IMR-90 (cell line): ENCODE data around the gene GRM8. TPM values are rescaled to one million over a fixed set of nuclear protein-coding genes. Genes with fewer than 3 reads are reported as not detected.

ENCODE experiments used
- ATAC-seq: fragments of 200-7000 bp; cut with Tn5 transposase; 2 replicates; pipeline ENCODE4 v1.9.1; 2020; ENCODE audit warnings: low read depth, mild to moderate bottlenecking, moderate library complexity
- BruUV-seq: library from RNA; stranded (reverse); fragments of 400-500 nt; replicated peaks from 2 replicates; lab custom pipeline; 2021; lab: Mats Ljungman, UMichigan
- CTCF ChIA-PET: fragments of 300-600 bp; formaldehyde crosslinking; extraction: SDS; loops from one replicate; lab custom pipeline; 2021; ENCODE audit warnings: antibody characterized with exemption; lab: Yijun Ruan, JAX
- POLR2A ChIA-PET: fragments of 300-600 bp; sonication (Branson Sonifier 250); formaldehyde crosslinking; loops from one replicate; lab custom pipeline; 2022; ENCODE audit warnings: antibody characterized with exemption; ENCODE audit not compliant: unreplicated experiment; lab: Charles Lee
- DNase-seq: peaks from one replicate; pipeline ENCODE4 v3.0.0; 2013
- H2AFZ ChIP-seq: replicated peaks from 2 replicates; pipeline ENCODE3; 2013; ENCODE audit warnings: low read length, mild to moderate bottlenecking; ENCODE audit not compliant: poor library complexity
- H2AK5ac ChIP-seq: 2 replicates; pipeline ENCODE4 v1.6.1; 2013; ENCODE audit warnings: low read depth, low read length, inconsistent platforms
- H2AK9ac ChIP-seq: replicated peaks from 2 replicates; pipeline ENCODE3; 2013; ENCODE audit warnings: mild to moderate bottlenecking, low read depth, low read length, moderate library complexity; ENCODE audit not compliant: poor library complexity
- H2BK120ac ChIP-seq: 2 replicates; pipeline ENCODE4 v1.6.1; 2013; ENCODE audit warnings: low read depth, low read length, inconsistent platforms
- H2BK15ac ChIP-seq: 3 replicates; pipeline ENCODE4 v1.6.1; 2013; ENCODE audit warnings: low read depth, low read length, inconsistent platforms
- H2BK20ac ChIP-seq: 2 replicates; pipeline ENCODE4 v1.6.1; 2013; ENCODE audit warnings: low read depth, mild to moderate bottlenecking, inconsistent platforms, low read length, moderate library complexity
- H2BK5ac ChIP-seq: 2 replicates; pipeline ENCODE4 v1.6.1; 2013; ENCODE audit warnings: mild to moderate bottlenecking, low read depth, low read length, inconsistent platforms; ENCODE audit not compliant: poor library complexity, severe bottlenecking
- H3K14ac ChIP-seq: replicated peaks from 2 replicates; pipeline ENCODE4 v1.6.1; 2013; ENCODE audit warnings: low read depth, low read length, inconsistent platforms
- H3K18ac ChIP-seq: 2 replicates; pipeline ENCODE4 v1.6.1; 2013; ENCODE audit warnings: low read depth, low read length, control low read depth
- H3K23ac ChIP-seq: 2 replicates; pipeline ENCODE4 v1.6.1; 2013; ENCODE audit warnings: low read depth, low read length, inconsistent platforms
- H3K27ac ChIP-seq: 2 replicates; pipeline ENCODE4 v1.5.1; 2013; ENCODE audit warnings: mild to moderate bottlenecking, control low read depth, low read length; ENCODE audit not compliant: insufficient read depth
- H3K27me3 ChIP-seq: 2 replicates; pipeline ENCODE4 v1.6.1; 2013; ENCODE audit warnings: low read length; ENCODE audit not compliant: control insufficient read depth, insufficient read depth
- H3K36me3 ChIP-seq: 2 replicates; pipeline ENCODE4 v1.6.1; 2013; ENCODE audit warnings: low read length, mixed read lengths; ENCODE audit not compliant: control insufficient read depth, insufficient read depth
- H3K4ac ChIP-seq: 2 replicates; pipeline ENCODE4 v1.6.1; 2013; ENCODE audit warnings: low read depth, low read length, inconsistent platforms
- H3K4me1 ChIP-seq: 2 replicates; pipeline ENCODE4 v1.6.1; 2013; ENCODE audit warnings: low read length, mixed read lengths; ENCODE audit not compliant: control insufficient read depth, insufficient read depth
- H3K4me2 ChIP-seq: 2 replicates; pipeline ENCODE4 v1.6.1; 2013; ENCODE audit warnings: low read depth, mild to moderate bottlenecking, control low read depth, low read length, moderate library complexity
- H3K4me3 ChIP-seq: 2 replicates; pipeline ENCODE4 v1.5.1; 2013; ENCODE audit warnings: low read depth, mild to moderate bottlenecking, control low read depth, low read length, moderate library complexity; ENCODE audit not compliant: insufficient read depth
- H3K56ac ChIP-seq: 2 replicates; pipeline ENCODE4 v1.6.1; 2013; ENCODE audit warnings: low read length, inconsistent platforms; ENCODE audit not compliant: insufficient read depth; ENCODE audit errors: extremely low read depth
- H3K79me1 ChIP-seq, 2 experiments: 2 replicates each; pipeline ENCODE4 v1.6.1; 2013; ENCODE audit warnings: low read length in 2 of 2, inconsistent platforms in 1 of 2, low read depth in 1 of 2
- H3K9ac ChIP-seq: 2 replicates; pipeline ENCODE4 v1.6.1; 2013; ENCODE audit warnings: low read depth, low read length, control low read depth
- H3K9me1 ChIP-seq: 2 replicates; pipeline ENCODE4 v1.6.1; 2013; ENCODE audit warnings: low read length, inconsistent platforms; ENCODE audit not compliant: insufficient read depth
- H3K9me3 ChIP-seq: 2 replicates; pipeline ENCODE4 v1.6.1; 2013; ENCODE audit warnings: low read length; ENCODE audit not compliant: control insufficient read depth, insufficient read depth
- H4K20me1 ChIP-seq: 2 replicates; pipeline ENCODE4 v1.6.1; 2013; ENCODE audit warnings: low read length, inconsistent platforms; ENCODE audit not compliant: insufficient read depth
- H4K5ac ChIP-seq: 2 replicates; pipeline ENCODE4 v1.6.1; 2013; ENCODE audit warnings: mild to moderate bottlenecking, low read depth, low read length, control low read depth
- H4K8ac ChIP-seq, 2 experiments: 2 replicates each; pipeline ENCODE4 v1.6.1; 2013; ENCODE audit warnings: low read depth in 2 of 2, low read length in 2 of 2, control low read depth in 1 of 2, inconsistent platforms in 1 of 2
- H4K91ac ChIP-seq: 2 replicates; pipeline ENCODE4 v1.6.1; 2013; ENCODE audit warnings: low read depth, low read length, inconsistent platforms; ENCODE audit not compliant: insufficient read depth
- BHLHE40 ChIP-seq: fragments of 150-350 bp; IDR thresholded peaks from 2 replicates; pipeline ENCODE4 v1.6.1; 2016; ENCODE audit warnings: mild to moderate bottlenecking, low read depth, low read length
- CEBPB ChIP-seq: IDR thresholded peaks from 2 replicates; pipeline ENCODE4 v1.6.1; 2012; ENCODE audit warnings: low read depth, low read length, improper control_type of control experiment
- CHD1 ChIP-seq: IDR thresholded peaks from 2 replicates; pipeline ENCODE4 v1.6.1; 2012; ENCODE audit warnings: low read depth, low read length, improper control_type of control experiment
- CTCF ChIP-seq: conservative IDR thresholded peaks from 2 replicates; pipeline ENCODE4 v1.5.1; 2012; ENCODE audit warnings: mild to moderate bottlenecking, low read depth, low read length, improper control_type of control experiment
- FOS ChIP-seq: fragments of 150-350 bp; IDR thresholded peaks from 2 replicates; pipeline ENCODE4 v1.6.1; 2016; ENCODE audit warnings: low read depth, low read length
- MAFK ChIP-seq: IDR thresholded peaks from 2 replicates; pipeline ENCODE4 v1.6.1; 2012; ENCODE audit warnings: low read depth, low read length, improper control_type of control experiment
- MAZ ChIP-seq: IDR thresholded peaks from 2 replicates; pipeline ENCODE4 v1.6.1; 2012; ENCODE audit warnings: low read depth, mild to moderate bottlenecking, low read length, improper control_type of control experiment, moderate library complexity, borderline replicate concordance
- MXI1 ChIP-seq: IDR thresholded peaks from 2 replicates; pipeline ENCODE4 v1.6.1; 2012; ENCODE audit warnings: low read depth, mild to moderate bottlenecking, low read length, moderate library complexity, borderline replicate concordance
- NFE2L2 ChIP-seq: fragments of 150-350 bp; IDR thresholded peaks from 2 replicates; pipeline ENCODE4 v1.6.1; 2016; ENCODE audit warnings: low read depth, mild to moderate bottlenecking, low read length
- POLR2A ChIP-seq: IDR thresholded peaks from 2 replicates; pipeline ENCODE4 v1.6.1; 2012; ENCODE audit warnings: mild to moderate bottlenecking, low read depth, low read length
- RAD21 ChIP-seq: IDR thresholded peaks from 2 replicates; pipeline ENCODE4 v1.6.1; 2012; ENCODE audit warnings: low read length, improper control_type of control experiment
- RCOR1 ChIP-seq: IDR thresholded peaks from 2 replicates; pipeline ENCODE4 v1.6.1; 2012; ENCODE audit warnings: mild to moderate bottlenecking, low read length, improper control_type of control experiment; ENCODE audit not compliant: insufficient replicate concordance
- RFX5 ChIP-seq: IDR thresholded peaks from 2 replicates; pipeline ENCODE4 v1.8.0; 2012; ENCODE audit warnings: low read depth, mild to moderate bottlenecking, low read length, moderate library complexity
- SMC3 ChIP-seq: fragments of 150-350 bp; IDR thresholded peaks from 2 replicates; pipeline ENCODE4 v1.6.1; 2016; ENCODE audit warnings: low read depth, mild to moderate bottlenecking, antibody characterized with exemption, low read length, moderate library complexity
- USF2 ChIP-seq: fragments of 150-350 bp; IDR thresholded peaks from 2 replicates; pipeline ENCODE4 v1.6.1; 2017; ENCODE audit warnings: mild to moderate bottlenecking, antibody characterized with exemption, low read length, low read depth
- whole genome bisulfite sequencing, 2 experiments: methylation state at CpG; one replicate each; pipeline versions ENCODE4 v1.1.5 to v1.1.7; 2013; ENCODE audit warnings: missing lambda C conversion rate in 2 of 2; ENCODE audit not compliant: insufficient read length in 1 of 2; ENCODE audit errors: extremely low coverage in 2 of 2; 5-methylcytosine and 5-hydroxymethylcytosine counted together
- dilution Hi-C: fragments of 300-500 bp; cut with HindIII; formaldehyde crosslinking; loops from one replicate; pipeline ENCODE4 v1.14.3; 2018; ENCODE audit warnings: low sequenced_read_pairs; ENCODE audit not compliant: unreplicated experiment
- in situ Hi-C: fragments of 300-500 bp; cut with MboI; formaldehyde crosslinking; loops from 3 replicates; pipeline ENCODE4 v1.14.3; 2019; ENCODE audit warnings: low sequenced_read_pairs, inconsistent platforms, mixed read lengths
- intact Hi-C: fragments of 100-400 bp; cut with micrococcal nuclease; formaldehyde crosslinking; loops from 2 replicates; pipeline ENCODE4 v1.10.0; 2022
- polyA plus RNA-seq, 3 experiments: library from polyadenylated mRNA; depleted of rRNA; stranded (reverse); fragments of >200 nt; gene quantifications; 2 replicates each; pipeline ENCODE4 v1.2.3, GENCODE V29; 2012; ENCODE audit warnings: low replicate concordance in 1 of 3
- total RNA-seq: library from RNA; depleted of rRNA; stranded (reverse); fragments of >200 nt; gene quantifications from 2 replicates; pipeline ENCODE4 v1.2.3, GENCODE V29; 2012
- TF ChIP-seq, protein P1 (sequence below): fragments of 150-350 bp; IDR thresholded peaks from 2 replicates; pipeline ENCODE4 v1.6.1; 2016; ENCODE audit warnings: low read depth, mild to moderate bottlenecking, low read length, moderate library complexity, borderline replicate concordance

Gene GRM8
- total and polyA plus RNA-seq, 2 of the 4 experiments (the other 2 are of a cell fraction): not detected

- no peak overlapping the region for H4K5ac ChIP-seq
- H3K79me1 ChIP-seq: no peaks in the 10 kb centered on the region
- H3K14ac ChIP-seq: no peak overlapping the region
- ChIA-PET CTCF (no interaction called here), POLR2A (no interaction called here)
- no peak for DNase-seq
- no peak overlapping the region for H3K18ac ChIP-seq
- H2BK5ac ChIP-seq: no peak overlapping the region
- in situ Hi-C loops: no loop called here
- H3K27ac ChIP-seq: no peak overlapping the region
- H2BK20ac ChIP-seq: no peak overlapping the region
- H3K4me1 ChIP-seq: no peaks in the 10 kb centered on the region
- no peak overlapping the region for H4K91ac ChIP-seq
- H2BK120ac ChIP-seq: no peak overlapping the region
- no peak overlapping the region for H3K56ac ChIP-seq
- H2BK15ac ChIP-seq: no peak overlapping the region
- no peak for TF ChIP-seq RCOR1
- no peak for TF ChIP-seq BHLHE40
- TF ChIP-seq CEBPB: no peak
- TF ChIP-seq CHD1: no peak
- TF ChIP-seq MXI1: no peak
- TF ChIP-seq RFX5: no peak
- no peak for TF ChIP-seq CTCF
- TF ChIP-seq RAD21: no peak
- TF ChIP-seq MAZ: no peak
- TF ChIP-seq POLR2A: no peak
- TF ChIP-seq SMC3: no peak
- no peak for TF ChIP-seq USF2
- no peak for TF ChIP-seq MAFK
- TF ChIP-seq FOS: no peak
- TF ChIP-seq NFE2L2: no peak
- TF ChIP-seq, protein P1, sequence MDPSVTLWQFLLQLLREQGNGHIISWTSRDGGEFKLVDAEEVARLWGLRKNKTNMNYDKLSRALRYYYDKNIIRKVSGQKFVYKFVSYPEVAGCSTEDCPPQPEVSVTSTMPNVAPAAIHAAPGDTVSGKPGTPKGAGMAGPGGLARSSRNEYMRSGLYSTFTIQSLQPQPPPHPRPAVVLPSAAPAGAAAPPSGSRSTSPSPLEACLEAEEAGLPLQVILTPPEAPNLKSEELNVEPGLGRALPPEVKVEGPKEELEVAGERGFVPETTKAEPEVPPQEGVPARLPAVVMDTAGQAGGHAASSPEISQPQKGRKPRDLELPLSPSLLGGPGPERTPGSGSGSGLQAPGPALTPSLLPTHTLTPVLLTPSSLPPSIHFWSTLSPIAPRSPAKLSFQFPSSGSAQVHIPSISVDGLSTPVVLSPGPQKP: no peak
- H2AK9ac ChIP-seq: no peak overlapping the region
- no peak overlapping the region for H2AFZ ChIP-seq
- no peaks in the 10 kb centered on the region for H3K36me3 ChIP-seq
- no peak for ATAC-seq
- H3K4me2 ChIP-seq: no peak overlapping the region
- peaks cover 3% of the 10 kb centered on the region; the same call in 1 of the 2 replicates for H3K9me3 ChIP-seq
- no peak overlapping the region for H3K9ac ChIP-seq
- H2AK5ac ChIP-seq: no peak overlapping the region
- H4K8ac ChIP-seq: no peak overlapping the region
- H3K4ac ChIP-seq: no peak overlapping the region
- H3K4me3 ChIP-seq: no peak overlapping the region
- H4K20me1 ChIP-seq: no peaks in the 10 kb centered on the region
- H3K9me1 ChIP-seq: no peaks in the 10 kb centered on the region
- WGBS, 2 experiments: no CpG with 5 or more reads among the region's 3 CpGs
- BruUV-seq: no TSS peak
- no peak overlapping the region for H3K23ac ChIP-seq
- no peaks in the 10 kb centered on the region for H3K27me3 ChIP-seq
- intact Hi-C loops: no loop called here
- dilution Hi-C loops: no loop called here
These were observed 534.3 kb downstream of the GRM8 start for GRCh38 chr7:126718419-126718818.
